ENCODE results near the gene CAPRIN2. TPM values are rescaled to one million over a fixed set of nuclear protein-coding genes. Genes with fewer than 3 reads are reported as not detected.

The CAPRIN2 gene
- total RNA-seq, 2 donors from 2014 or later, result 62.2 to 103 TPM

- Histone ChIP-seq H3K9me3 (ENCODE audit: control insufficient read depth, low read length) (peaks cover 14% of the 10 kb centered on the region), H3K36me3 (ENCODE audit: control insufficient read depth, insufficient read depth, low read length) (peaks cover 72% of the 10 kb centered on the region), H3K4me3 (ENCODE audit: low read length) (no peak overlapping the region), H3K4me1 (ENCODE audit: control insufficient read depth, insufficient read depth, low read length) (peaks cover 3% of the 10 kb centered on the region), H3K27me3 (ENCODE audit: control insufficient read depth, insufficient read depth, low read length, poor library complexity, severe bottlenecking) (no peaks in the 10 kb centered on the region), H3K9ac (ENCODE audit: extremely low read depth, low read length, poor library complexity, severe bottlenecking) (no peak overlapping the region), H3K27ac (ENCODE audit: low read depth, low read length) (no peak overlapping the region)
- H3K36me3 Mint-ChIP-seq (ENCODE audit: low read depth), result peaks cover 39% of the 10 kb centered on the region
- no peak for DNase-seq
- no peak overlapping the region for H3K27ac Mint-ChIP-seq
- H3K4me1 Mint-ChIP-seq, result peaks cover 17% of the 10 kb centered on the region
- H3K4me3 Mint-ChIP-seq, result no peak overlapping the region
- no peaks in the 10 kb centered on the region for H3K9me3 Mint-ChIP-seq
- 94 to 100% methylated on average over 1 to 3 of the region's 4 CpGs for WGBS, 2 experiments (ENCODE audit: insufficient coverage in 1 of 2, insufficient read length in 1 of 2)
- H3K27me3 Mint-ChIP-seq (ENCODE audit: insufficient read depth), result no peaks in the 10 kb centered on the region
- TF ChIP-seq CTCF (conservative IDR thresholded peaks at IDR 0.05), result no peak
Measured at GRCh38 chr12:30746190-30746589, 8.6 kb downstream of the CAPRIN2 start.

GRCh38 chr12:30744321-30744720 is 10.4 kb downstream of the CAPRIN2 start:
- Histone ChIP-seq H3K27ac (ENCODE audit: low read depth, low read length) (no peak overlapping the region), H3K4me3 (ENCODE audit: low read length) (no peak overlapping the region), H3K4me1 (ENCODE audit: control insufficient read depth, insufficient read depth, low read length) (no peaks in the 10 kb centered on the region), H3K27me3 (ENCODE audit: control insufficient read depth, insufficient read depth, low read length, poor library complexity, severe bottlenecking) (no peaks in the 10 kb centered on the region), H3K36me3 (ENCODE audit: control insufficient read depth, insufficient read depth, low read length) (peaks cover 73% of the 10 kb centered on the region), H3K9me3 (ENCODE audit: control insufficient read depth, low read length) (peaks cover 15% of the 10 kb centered on the region), H3K9ac (ENCODE audit: extremely low read depth, low read length, poor library complexity, severe bottlenecking) (no peak overlapping the region)
- H3K4me3 Mint-ChIP-seq, result no peak overlapping the region
- DNase-seq, result no peak
- no peak for TF ChIP-seq CTCF (conservative IDR thresholded peaks at IDR 0.05)
- peaks cover under 1% of the 10 kb centered on the region for H3K9me3 Mint-ChIP-seq
- WGBS, 2 experiments (ENCODE audit: insufficient coverage in 1 of 2, insufficient read length in 1 of 2), result 95 to 100% methylated on average over 2 of the region's 2 CpGs
- H3K27me3 Mint-ChIP-seq (ENCODE audit: insufficient read depth), result no peaks in the 10 kb centered on the region
- no peak overlapping the region for H3K27ac Mint-ChIP-seq
- peaks cover 40% of the 10 kb centered on the region for H3K36me3 Mint-ChIP-seq (ENCODE audit: low read depth)
- peaks cover 1% of the 10 kb centered on the region for H3K4me1 Mint-ChIP-seq

GRCh38 chr12:30740274-30740673 is 14.5 kb downstream of the CAPRIN2 start:
- H3K4me3 ChIP-seq (ENCODE audit: low read length), result no peak overlapping the region
- peaks cover 7% of the 10 kb centered on the region for H3K9me3 ChIP-seq (ENCODE audit: control insufficient read depth, low read length)
- Mint-ChIP-seq H3K4me1 (no peaks in the 10 kb centered on the region), H3K27ac (no peak overlapping the region), H3K4me3 (no peak overlapping the region), H3K36me3 (ENCODE audit: low read depth) (peaks cover 49% of the 10 kb centered on the region), H3K27me3 (ENCODE audit: insufficient read depth) (no peaks in the 10 kb centered on the region), H3K9me3 (peaks cover 5% of the 10 kb centered on the region)
- no peak for TF ChIP-seq CTCF (conservative IDR thresholded peaks at IDR 0.05)
- H3K36me3 ChIP-seq (ENCODE audit: control insufficient read depth, insufficient read depth, low read length), result peaks cover 68% of the 10 kb centered on the region
- no peaks in the 10 kb centered on the region for H3K27me3 ChIP-seq (ENCODE audit: control insufficient read depth, insufficient read depth, low read length, poor library complexity, severe bottlenecking)
- H3K9ac ChIP-seq (ENCODE audit: extremely low read depth, low read length, poor library complexity, severe bottlenecking), result no peak overlapping the region
- no peak for DNase-seq
- no peaks in the 10 kb centered on the region for H3K4me1 ChIP-seq (ENCODE audit: control insufficient read depth, insufficient read depth, low read length)
- no peak overlapping the region for H3K27ac ChIP-seq (ENCODE audit: low read depth, low read length)
